Mesodermal cell (in vitro differentiated cells): ENCODE measurements around the gene S1PR3.

ENCODE experiments used
- H3K27ac ChIP-seq: 2 replicates; pipeline ENCODE4 v1.7.0; 2013; ENCODE audit warnings: mild to moderate bottlenecking, low read depth, low read length, moderate library complexity; ENCODE audit not compliant: severe bottlenecking
- H3K36me3 ChIP-seq: 2 replicates; pipeline ENCODE4 v1.7.1; 2013; ENCODE audit warnings: mild to moderate bottlenecking, low read length, moderate library complexity; ENCODE audit not compliant: control insufficient read depth, insufficient read depth
- H3K4me1 ChIP-seq: one replicate; pipeline ENCODE4 v1.7.1; 2013; ENCODE audit warnings: mild to moderate bottlenecking, low read length; ENCODE audit not compliant: insufficient read depth, control insufficient read depth, poor library complexity, severe bottlenecking
- H3K4me3 ChIP-seq: 2 replicates; pipeline ENCODE4 v1.7.0; 2013; ENCODE audit warnings: low read length, control low read depth, mild to moderate bottlenecking; ENCODE audit not compliant: insufficient read depth, poor library complexity, severe bottlenecking; ENCODE audit errors: extremely low read depth
- H3K9me3 ChIP-seq: 2 replicates; pipeline ENCODE4 v1.7.1; 2013; ENCODE audit warnings: mild to moderate bottlenecking, low read length, moderate library complexity; ENCODE audit not compliant: control insufficient read depth
- WGBS, 2 experiments: methylation state at CpG; one replicate each; pipeline ENCODE4 v1.1.5; 2013; ENCODE audit warnings: missing lambda C conversion rate in 2 of 2; ENCODE audit not compliant: insufficient coverage in 2 of 2; 5-methylcytosine and 5-hydroxymethylcytosine counted together

S1PR3 gene

GRCh38 chr9:89009546-89009840, 18.2 kb downstream of the S1PR3 start:
- H3K9me3 ChIP-seq: no peaks in the 10 kb centered on the region
- H3K4me1 ChIP-seq: no peaks in the 10 kb centered on the region
- H3K27ac ChIP-seq: no peak overlapping the region
- WGBS, 2 experiments: 95% methylated on average over 9 of the region's 9 CpGs
- no peak overlapping the region for H3K4me3 ChIP-seq
- peaks cover 13% of the 10 kb centered on the region for H3K36me3 ChIP-seq

- WGBS, 2 experiments: 66 to 83% methylated on average over 4 to 8 of the region's 10 CpGs
- Histone ChIP-seq H3K9me3 (no peaks in the 10 kb centered on the region), H3K4me1 (no peaks in the 10 kb centered on the region), H3K36me3 (peaks cover 8% of the 10 kb centered on the region), H3K4me3 (no peak overlapping the region), H3K27ac (no peak overlapping the region)
Measured at GRCh38 chr9:89010056-89010455, 18.8 kb downstream of the S1PR3 start.

GRCh38 chr9:89010526-89011111, 19.4 kb downstream of the S1PR3 start:
- H3K36me3 ChIP-seq: peaks cover 5% of the 10 kb centered on the region

GRCh38 chr9:89011683-89012082, 20.4 kb downstream of the S1PR3 start:
- H3K4me1 ChIP-seq: no peaks in the 10 kb centered on the region
- H3K36me3 ChIP-seq: no peaks in the 10 kb centered on the region
- WGBS, 2 experiments: 90 to 100% methylated on average over 1 to 2 of the region's 2 CpGs

More at GRCh38 chr9:89010526-89011111, 19.4 kb downstream of the S1PR3 start:
- no peaks in the 10 kb centered on the region for H3K4me1 ChIP-seq
- WGBS, 2 experiments: 82 to 96% methylated on average over 5 to 6 of the region's 6 CpGs
- H3K4me3 ChIP-seq: no peak overlapping the region
- H3K9me3 ChIP-seq: no peaks in the 10 kb centered on the region
- no peak overlapping the region for H3K27ac ChIP-seq

GRCh38 chr9:89012294-89013042, 21.2 kb downstream of the S1PR3 start:
- no peaks in the 10 kb centered on the region for H3K9me3 ChIP-seq
- 89 to 92% methylated on average over 8 to 9 of the region's 13 CpGs for WGBS, 2 experiments
- H3K4me3 ChIP-seq: no peak overlapping the region
- H3K4me1 ChIP-seq: no peaks in the 10 kb centered on the region
- H3K27ac ChIP-seq: no peak overlapping the region
- H3K36me3 ChIP-seq: no peaks in the 10 kb centered on the region

More at GRCh38 chr9:89011683-89012082, 20.4 kb downstream of the S1PR3 start:
- Histone ChIP-seq H3K4me3 (no peak overlapping the region), H3K27ac (no peak overlapping the region), H3K9me3 (no peaks in the 10 kb centered on the region)

GRCh38 chr9:89013660-89014059, 22.4 kb downstream of the S1PR3 start:
- H3K4me3 ChIP-seq: no peak overlapping the region
- no peaks in the 10 kb centered on the region for H3K36me3 ChIP-seq
- H3K4me1 ChIP-seq: no peaks in the 10 kb centered on the region
- no peaks in the 10 kb centered on the region for H3K9me3 ChIP-seq
- 80% methylated on average over 1 of the region's 1 CpG; no CpG with 5 or more reads in 1 of the 2 experiments for WGBS, 2 experiments
- no peak overlapping the region for H3K27ac ChIP-seq

- Histone ChIP-seq H3K4me1 (no peaks in the 10 kb centered on the region), H3K36me3 (no peaks in the 10 kb centered on the region), H3K9me3 (no peaks in the 10 kb centered on the region), H3K27ac (no peak overlapping the region), H3K4me3 (no peak overlapping the region)
- WGBS, 2 experiments: 89 to 100% methylated on average over 1 to 5 of the region's 7 CpGs
Measured at GRCh38 chr9:89014153-89014552, 22.9 kb downstream of the S1PR3 start.

GRCh38 chr9:89015336-89015735, 24.1 kb downstream of the S1PR3 start:
- Histone ChIP-seq H3K36me3 (no peaks in the 10 kb centered on the region), H3K27ac (no peak overlapping the region), H3K4me1 (no peaks in the 10 kb centered on the region), H3K4me3 (no peak overlapping the region), H3K9me3 (no peaks in the 10 kb centered on the region)
- WGBS, 2 experiments: 92 to 100% methylated on average over 1 to 2 of the region's 2 CpGs

- H3K4me3 ChIP-seq: no peak overlapping the region
- no peak overlapping the region for H3K27ac ChIP-seq
- H3K9me3 ChIP-seq: no peaks in the 10 kb centered on the region
- peaks cover 18% of the 10 kb centered on the region for H3K4me1 ChIP-seq
- 81 to 93% methylated on average over 4 of the region's 4 CpGs for WGBS, 2 experiments
- no peaks in the 10 kb centered on the region for H3K36me3 ChIP-seq
Measured at GRCh38 chr9:89020754-89021153, 29.5 kb downstream of the S1PR3 start.

GRCh38 chr9:89021154-89021803, 30.0 kb downstream of the S1PR3 start:
- H3K4me1 ChIP-seq: peaks cover 18% of the 10 kb centered on the region
- H3K27ac ChIP-seq: no peak overlapping the region
- no peaks in the 10 kb centered on the region for H3K9me3 ChIP-seq
- WGBS, 2 experiments: 96 to 100% methylated on average over 3 to 6 of the region's 8 CpGs
- no peak overlapping the region for H3K4me3 ChIP-seq
- no peaks in the 10 kb centered on the region for H3K36me3 ChIP-seq
